Left renal cortex interstitium (tissue), 4 donors: Measurements from ENCODE around the gene ATG4D. TPM values are rescaled to one million over a fixed set of nuclear protein-coding genes. Genes with fewer than 3 reads are reported as not detected.
"Not testable (repeated sequence)": the region's sequence is repeated elsewhere in the genome, so short reads cannot be mapped to it uniquely, and the experiment has no call there.

Source experiments
- DNase-seq, 4 donors: peaks; one replicate each; pipeline ENCODE4 v3.0.0-alpha.2; 2013; ENCODE audit warnings: low read depth in 4 of 4, low spot score in 2 of 4, missing footprints in 1 of 4
- polyA plus RNA-seq, 4 donors: library from polyadenylated mRNA; unstranded; fragments of 120-200 nt; gene quantifications; one replicate each; pipeline ENCODE4 v1.2.1, GENCODE V29; 2013; ENCODE audit not compliant: insufficient read length in 4 of 4

Gene ATG4D
- polyA plus RNA-seq, 4 donors: 26.7 to 37.1 (median 33.0) TPM

- DNase-seq: no peak
Observed at GRCh38 chr19:10550336-10550735, 6.6 kb downstream of the ATG4D start.

- not testable (repeated sequence) for DNase-seq
Observed at GRCh38 chr19:10551006-10551405, 7.3 kb downstream of the ATG4D start.

- DNase-seq: no peak
Observed at GRCh38 chr19:10551698-10552301, 8.1 kb downstream of the ATG4D start.

- DNase-seq: no peak
Observed at GRCh38 chr19:10552510-10553053, 8.9 kb downstream of the ATG4D start.

- DNase-seq: no peak
Observed at GRCh38 chr19:10553087-10553667, 9.5 kb downstream of the ATG4D start.

- DNase-seq: no peak
Observed at GRCh38 chr19:10553943-10554381, 10.3 kb downstream of the ATG4D start.

GRCh38 chr19:10554760-10555609 lies 11.3 kb downstream of the ATG4D start:
- DNase-seq: no peak

GRCh38 chr19:10555610-10555973 lies 11.9 kb downstream of the ATG4D start:
- DNase-seq: no peak

GRCh38 chr19:10557603-10558197 lies 14.0 kb downstream of the ATG4D start:
- no peak for DNase-seq

- no peak for DNase-seq
Observed at GRCh38 chr19:10560154-10560553, 16.4 kb downstream of the ATG4D start.

- DNase-seq: no peak
Observed at GRCh38 chr19:10562609-10563008, 18.9 kb downstream of the ATG4D start.

GRCh38 chr19:10565028-10565566 lies 21.4 kb downstream of the ATG4D start:
- no peak for DNase-seq

GRCh38 chr19:10565567-10566407 lies 22.1 kb downstream of the ATG4D start, which contains the start of gene KRI1:
Gene KRI1, minus strand, starts transcription at chr19:10566010. Its CDS starts 11 bp downstream, at chr19:10565999.
- peak in 3 of 4 donors; percentile 89 to 93 (median 92) for DNase-seq

- no peak for DNase-seq
Observed at GRCh38 chr19:10566408-10566657, 22.6 kb downstream of the ATG4D start.

GRCh38 chr19:10566658-10567410 lies 23.1 kb downstream of the ATG4D start:
- no peak for DNase-seq

GRCh38 chr19:10567656-10568055 lies 24.0 kb downstream of the ATG4D start:
- DNase-seq: no peak

- DNase-seq: no peak
Observed at GRCh38 chr19:10568062-10568825, 24.5 kb downstream of the ATG4D start.

- DNase-seq: peak in 3 of 4 donors; percentile 98
Observed at GRCh38 chr19:10568826-10569651, 25.3 kb downstream of the ATG4D start, which contains the start of gene CDKN2D. Gene CDKN2D, minus strand, starts transcription at chr19:10568979. Its CDS starts 326 bp downstream, at chr19:10568653.
